Prostate gland (tissue), 2 donors: ENCODE data around the gene CEPT1. TPM values are rescaled to one million over a fixed set of nuclear protein-coding genes. Genes with fewer than 3 reads are reported as not detected.

Experiments
- DNase-seq: peaks from one replicate; pipeline ENCODE4 v3.0.0-alpha.2; 2019; ENCODE audit warnings: low spot score
- H3K27ac ChIP-seq, 2 donors: fragments of 200-600 bp; sonication (generic); 2 replicates each; pipeline ENCODE4 v1.5.1; 2017 to 2019
- H3K27me3 ChIP-seq: fragments of 200-600 bp; sonication (generic); replicated peaks from 2 replicates; pipeline ENCODE4 v1.5.1; 2019; ENCODE audit not compliant: insufficient read depth
- H3K36me3 ChIP-seq, 2 donors: fragments of 200-600 bp; sonication (generic); 1 replicate in 1 of 2; 2 replicates in 1 of 2; pipeline versions ENCODE4 v1.5.1 to v1.8.1; 2017 to 2019
- H3K4me1 ChIP-seq: fragments of 200-600 bp; sonication (generic); replicated peaks from 2 replicates; pipeline ENCODE4 v1.5.1; 2019
- H3K4me3 ChIP-seq, 2 donors: fragments of 200-600 bp; sonication (generic); 2 replicates each; pipeline ENCODE4 v1.5.1; 2017 to 2019
- H3K9me3 ChIP-seq: fragments of 200-600 bp; sonication (generic); 2 replicates; pipeline ENCODE4 v1.5.1; 2017
- CTCF ChIP-seq, 4 experiments: fragments of 200-600 bp in 2 of 4; fragments of 450-650 bp in 2 of 4; sonication (generic) in 2 of 4; IDR thresholded peaks; 1 replicate in 3 of 4; 2 replicates in 1 of 4; pipeline ENCODE4 v1.5.1; 2016 to 2019; ENCODE audit warnings: antibody characterized with exemption in 4 of 4, mild to moderate bottlenecking in 2 of 4, moderate library complexity in 2 of 4
- POLR2A ChIP-seq: fragments of 450-650 bp; IDR thresholded peaks from one replicate; pipeline ENCODE4 v1.6.1; 2016; ENCODE audit warnings: antibody characterized with exemption, mild to moderate bottlenecking
- POLR2AphosphoS5 ChIP-seq: sonication (generic); formaldehyde crosslinking; IDR thresholded peaks from one replicate; pipeline ENCODE4 v1.6.1; 2017; ENCODE audit warnings: antibody characterized with exemption
- WGBS: methylation state at CpG from one replicate; pipeline ENCODE4 v1.1.5; 2018; 5-methylcytosine and 5-hydroxymethylcytosine counted together
- intact Hi-C: fragments of 100-400 bp; cut with DNase I; formaldehyde crosslinking; loops from one replicate; pipeline ENCODE4 v1.14.2; 2022
- total RNA-seq, 2 donors: library from RNA; depleted of rRNA; stranded (reverse); fragments of >200 nt; gene quantifications; one replicate each; pipeline ENCODE4 v1.1.0, GENCODE V29; 2016

Gene CEPT1
- total RNA-seq, 2 donors from 2014 or later: 32.2 to 52.5 TPM

DNA sequence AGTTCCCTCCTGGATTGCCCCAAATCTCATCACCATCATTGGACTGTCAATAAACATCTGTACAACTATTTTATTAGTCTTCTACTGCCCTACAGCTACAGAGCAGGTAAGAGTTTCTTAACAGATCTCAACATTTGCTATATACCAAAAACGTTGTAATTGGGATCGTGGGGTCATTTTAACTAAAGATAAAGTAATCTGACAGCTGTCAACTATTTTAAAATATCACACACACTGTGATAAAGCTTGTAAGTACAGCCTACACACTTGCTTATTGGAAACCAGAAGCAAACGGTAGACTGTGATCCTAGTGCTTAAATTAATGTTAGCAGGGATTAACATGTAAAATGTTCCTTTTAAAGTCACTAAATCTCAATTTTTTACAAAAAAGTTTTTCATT is 7.9 kb downstream of the CEPT1 start:
- intact Hi-C loops: no loop called here
- DNase-seq: no peak
- Histone ChIP-seq H3K36me3 (peaks cover 0 to 4% of the 10 kb centered on the region in 2 donors), H3K4me1 (no peaks in the 10 kb centered on the region), H3K4me3 (no peak overlapping the region), H3K27me3 (no peaks in the 10 kb centered on the region), H3K27ac (no peak overlapping the region), H3K9me3 (no peaks in the 10 kb centered on the region)
- 83% methylated on average over 3 of the region's 3 CpGs for WGBS
- no peak for TF ChIP-seq POLR2AphosphoS5
- no peak for TF ChIP-seq POLR2A
- no peak for TF ChIP-seq CTCF (IDR thresholded peaks at IDR 0.05)

DNA sequence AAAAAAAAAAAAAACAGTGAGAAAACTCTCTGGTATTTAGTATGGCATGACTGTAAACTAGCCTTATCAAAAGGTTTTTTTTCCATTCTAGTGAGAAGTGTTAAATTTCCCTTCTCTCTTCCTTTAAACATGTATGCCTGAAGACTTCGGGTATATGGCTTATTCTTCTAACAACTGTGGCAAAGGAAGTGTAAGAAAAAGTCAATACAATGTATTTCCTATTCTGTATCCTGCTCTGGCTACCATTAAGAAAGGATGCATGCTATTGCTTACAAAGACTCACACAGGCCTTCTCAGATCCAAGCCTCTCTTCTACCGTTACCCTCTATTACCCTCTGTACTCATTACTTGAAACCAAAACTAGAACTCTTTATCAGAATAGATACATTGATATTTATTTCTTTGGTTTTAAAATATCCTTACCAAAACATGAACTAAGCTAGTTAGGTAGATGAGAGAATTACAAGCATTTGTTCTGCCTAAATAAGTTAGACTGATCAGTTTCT is 8.4 kb downstream of the CEPT1 start:
- intact Hi-C loops: no loop called here
- no peak for TF ChIP-seq POLR2A
- no peak for TF ChIP-seq POLR2AphosphoS5
- no peak for TF ChIP-seq CTCF (IDR thresholded peaks at IDR 0.05)
- H3K9me3 ChIP-seq: no peaks in the 10 kb centered on the region
- H3K27me3 ChIP-seq: no peaks in the 10 kb centered on the region
- H3K36me3 ChIP-seq: peaks cover 0 to 4% of the 10 kb centered on the region in 2 donors
- DNase-seq: no peak
- no peaks in the 10 kb centered on the region for H3K4me1 ChIP-seq
- no peak overlapping the region for H3K27ac ChIP-seq
- 84% methylated on average over 2 of the region's 2 CpGs for WGBS
- H3K4me3 ChIP-seq: no peak overlapping the region

GRCh38 chr1:111151838-111152237 is 11.8 kb downstream of the CEPT1 start:
- WGBS: 63% methylated on average over 3 of the region's 3 CpGs
- Histone ChIP-seq H3K36me3 (peaks cover 0 to 4% of the 10 kb centered on the region in 2 donors), H3K9me3 (no peaks in the 10 kb centered on the region), H3K4me3 (no peak overlapping the region), H3K4me1 (no peaks in the 10 kb centered on the region), H3K27ac (no peak overlapping the region), H3K27me3 (no peaks in the 10 kb centered on the region)
- intact Hi-C loops: no loop called here
- TF ChIP-seq POLR2AphosphoS5 (no peak), CTCF (IDR thresholded peaks at IDR 0.05) (no peak), POLR2A (no peak)
- DNase-seq: no peak

DNA sequence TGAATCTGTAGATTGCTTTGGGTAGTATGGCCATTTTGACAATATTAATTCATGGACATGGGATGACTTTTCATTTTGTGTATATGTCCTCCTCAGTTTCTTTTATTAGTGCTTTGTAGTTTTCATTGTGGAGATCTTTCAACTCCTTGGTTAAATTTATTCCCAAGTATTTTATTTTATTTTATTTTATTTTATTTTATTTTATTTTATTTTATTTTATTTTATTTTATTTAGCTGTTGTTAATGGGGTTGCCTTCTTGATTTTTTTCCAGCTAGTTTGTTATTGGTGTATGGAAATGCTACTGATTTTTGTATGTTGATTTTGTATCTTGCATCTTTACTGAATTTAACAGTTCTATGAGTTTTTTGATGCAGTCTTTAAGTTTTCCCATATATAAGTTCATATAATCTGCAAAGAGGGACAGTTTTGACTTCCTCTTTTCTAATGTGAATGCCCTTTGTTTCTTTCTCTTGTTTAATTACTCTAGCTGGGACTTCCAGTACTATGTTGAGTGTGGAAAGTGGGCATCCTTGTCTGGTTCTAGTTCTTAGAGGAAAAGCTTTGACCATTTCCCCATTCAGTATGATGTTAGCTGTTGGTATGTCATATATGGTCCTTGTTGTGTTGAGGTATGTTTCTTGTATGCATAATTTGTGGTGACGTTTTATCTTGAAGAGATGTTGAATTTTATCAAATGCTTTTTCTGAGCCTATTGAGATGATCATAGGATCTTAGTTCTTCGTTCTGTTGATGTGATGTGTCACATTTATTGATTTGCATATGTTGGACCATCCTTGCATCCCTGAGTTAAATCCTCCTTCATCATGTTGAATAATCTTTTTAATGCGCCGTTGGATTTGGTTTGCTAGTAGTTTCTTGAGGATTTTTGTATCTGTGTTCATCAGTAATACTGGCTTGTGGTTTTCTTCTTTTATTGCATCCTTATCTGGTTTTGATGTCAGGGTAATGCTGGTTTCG is 14.3 kb downstream of the CEPT1 start:
- intact Hi-C loops: no loop called here
- Histone ChIP-seq H3K9me3 (no peaks in the 10 kb centered on the region), H3K27me3 (no peaks in the 10 kb centered on the region), H3K36me3 (no peaks in the 10 kb centered on the region), H3K27ac (no peak overlapping the region), H3K4me3 (no peak overlapping the region), H3K4me1 (no peaks in the 10 kb centered on the region)
- TF ChIP-seq POLR2AphosphoS5: no peak
- no peak for TF ChIP-seq CTCF (IDR thresholded peaks at IDR 0.05)
- no peak for TF ChIP-seq POLR2A
- 94% methylated on average over 5 of the region's 5 CpGs for WGBS
- no peak for DNase-seq
